Astrocyte of the cerebellum (primary cell): Measurements from ENCODE around the gene DEGS1.

Experiments used
- DNase-seq: peaks from one replicate; pipeline ENCODE4 v3.0.0-alpha.2; 2011; ENCODE audit warnings: low read depth
- H3K4me3 ChIP-seq: 2 replicates; pipeline ENCODE4 v1.5.1; 2011; ENCODE audit warnings: mild to moderate bottlenecking, low read depth, low read length, moderate library complexity
- CTCF ChIP-seq: IDR thresholded peaks from 2 replicates; pipeline ENCODE4 v1.5.1; 2012; ENCODE audit warnings: low read length, low read depth, moderate library complexity, mild to moderate bottlenecking; ENCODE audit errors: missing control alignments
- in situ Hi-C: cut with HindIII; loops from 2 replicates; pipeline ENCODE4 v1.10.0; 2017; ENCODE audit warnings: low sequenced_read_pairs

DEGS1 gene

GRCh38 chr1:224175617-224176016, 7.4 kb upstream of the DEGS1 start:
- in situ Hi-C loops = no loop called here
- TF ChIP-seq CTCF = peak; percentile 5
- no peak for DNase-seq
- H3K4me3 ChIP-seq = no peak overlapping the region

- DNase-seq = no peak
- in situ Hi-C loops = no loop called here
- TF ChIP-seq CTCF = no peak
- H3K4me3 ChIP-seq = no peak overlapping the region
Measured at GRCh38 chr1:224177356-224177999, 5.6 kb upstream of the DEGS1 start.

DNA sequence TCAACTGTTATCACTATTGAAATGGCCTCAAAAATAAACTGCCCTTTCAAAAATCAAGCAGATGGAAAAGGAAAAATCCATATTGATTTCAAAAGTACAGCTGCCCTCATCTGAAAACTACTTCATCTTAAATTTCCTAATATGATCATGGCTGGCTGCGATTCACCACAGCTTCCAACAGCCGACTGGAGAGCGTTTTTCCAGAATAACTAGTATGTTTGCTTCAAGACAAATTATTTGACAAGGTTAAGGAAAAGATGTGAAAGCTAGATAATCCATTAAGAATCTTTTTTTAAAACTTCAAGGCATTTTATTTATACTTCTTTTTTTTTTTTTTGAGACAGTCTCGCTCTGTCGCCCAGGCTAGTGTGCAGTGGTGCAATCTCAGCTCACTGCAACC, 4.1 kb upstream of the DEGS1 start:
- TF ChIP-seq CTCF = no peak
- DNase-seq = no peak
- in situ Hi-C loops = no loop called here
- H3K4me3 ChIP-seq = no peak overlapping the region

DNA sequence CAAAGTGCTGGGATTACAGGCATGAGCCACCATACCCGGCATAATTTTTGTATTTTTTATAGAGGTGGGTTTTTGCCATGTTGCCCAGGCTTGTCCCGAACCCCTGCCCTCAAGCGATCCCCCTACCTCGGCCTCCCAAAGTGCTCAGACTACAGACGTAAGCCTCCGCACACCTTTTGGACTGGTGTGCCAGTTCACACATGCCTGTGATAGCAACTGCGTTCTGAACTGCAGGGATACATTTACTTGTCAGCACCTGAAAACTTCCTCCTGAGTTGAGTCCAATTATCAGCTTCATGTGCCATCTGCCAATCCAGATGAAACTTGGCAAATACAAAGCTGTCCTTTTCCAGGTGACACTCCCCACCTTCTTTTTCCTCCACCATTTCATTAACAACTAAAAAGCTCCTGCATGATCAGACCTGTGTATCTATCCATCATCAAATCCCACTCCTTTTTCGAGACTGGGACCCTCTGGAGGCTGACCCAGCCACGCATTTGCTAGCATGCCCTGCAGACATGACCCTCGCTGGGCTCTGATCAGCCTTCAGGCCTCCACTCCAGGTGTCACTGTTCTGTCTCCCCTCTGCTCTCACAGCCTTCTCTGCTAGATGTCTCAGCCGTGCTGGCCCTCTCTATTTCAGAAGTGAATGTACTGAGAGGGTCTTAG, 2.1 kb upstream of the DEGS1 start:
- in situ Hi-C loops = no loop called here
- TF ChIP-seq CTCF = no peak
- DNase-seq = no peak
- H3K4me3 ChIP-seq = no peak overlapping the region

DNA sequence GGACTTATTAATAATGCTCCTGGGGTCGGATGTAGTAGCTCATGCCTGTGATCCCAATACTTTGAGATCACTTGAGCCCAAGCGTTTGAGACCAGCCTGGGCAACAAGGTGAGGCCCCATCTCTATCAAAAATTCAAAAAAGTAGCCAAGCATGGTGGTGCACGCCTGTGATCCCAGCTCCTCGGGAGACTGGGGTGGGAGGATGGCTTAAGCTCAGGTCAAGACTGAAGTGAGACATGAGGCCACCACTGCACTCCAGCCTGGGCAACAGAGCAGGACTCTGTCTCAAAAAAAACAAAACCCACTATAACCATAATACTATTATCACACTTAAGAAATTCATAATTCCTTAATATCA, 1.6 kb upstream of the DEGS1 start:
- no peak for TF ChIP-seq CTCF

DNA sequence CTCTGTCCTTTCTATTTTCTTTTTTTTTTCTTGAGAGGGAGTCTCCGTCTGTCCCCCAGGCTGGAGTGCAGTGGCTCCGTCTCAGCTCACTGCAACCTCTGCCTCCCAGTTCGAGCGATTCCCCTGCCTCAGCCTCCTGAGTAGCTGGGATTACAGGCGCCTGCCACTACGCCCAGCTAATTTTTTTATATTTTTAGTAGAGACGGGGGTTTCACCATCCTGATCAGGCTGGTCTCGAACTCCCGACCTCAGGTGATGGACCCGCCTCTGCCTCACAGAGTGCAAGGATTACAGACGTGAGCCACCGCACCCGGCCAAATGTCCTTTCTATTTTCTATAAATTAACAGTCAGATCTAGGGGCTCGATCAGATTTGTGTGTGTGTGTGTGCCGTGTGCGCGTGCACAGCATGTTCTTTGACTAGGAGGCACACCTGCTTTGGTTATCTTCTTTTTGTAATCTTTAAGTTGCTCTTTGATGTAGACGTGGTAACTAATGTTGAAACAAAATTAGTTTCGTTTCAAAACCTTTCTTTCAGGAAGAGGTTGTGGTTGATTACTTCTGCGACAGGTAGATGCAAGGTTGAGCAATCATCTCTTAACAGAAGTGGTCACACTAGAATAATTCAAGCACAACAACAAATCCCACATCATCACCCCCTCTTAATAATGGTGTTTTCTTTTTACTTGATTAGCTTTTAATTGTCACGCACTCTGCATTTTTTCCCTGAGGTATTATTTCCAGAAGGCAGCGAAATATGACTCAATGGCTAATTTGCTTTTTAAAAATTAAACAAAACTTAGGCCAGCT, 779 bp upstream of the DEGS1 start:
- peak overlapping the region; percentile 88 for H3K4me3 ChIP-seq
- no peak for DNase-seq
- no peak for TF ChIP-seq CTCF
- in situ Hi-C loops = no loop called here

More for the DNA sequence above, 1.6 kb upstream of the DEGS1 start:
- in situ Hi-C loops = no loop called here
- no peak overlapping the region for H3K4me3 ChIP-seq
- no peak for DNase-seq
